RPMI7951 (cell line): Measurements from ENCODE around the gene CSGALNACT2. TPM values are rescaled to one million over a fixed set of nuclear protein-coding genes. Genes with fewer than 3 reads are reported as not detected.

Source experiments
- DNase-seq: peaks from one replicate; pipeline ENCODE4 v3.0.0-alpha.2; 2012; ENCODE audit warnings: low read depth
- total RNA-seq: library from RNA; depleted of rRNA; stranded (reverse); fragments of >200 nt; shearing (Covaris generic); gene quantifications from 2 replicates; pipeline ENCODE4 v1.2.3, GENCODE V29; 2014; rRNA removed

CSGALNACT2 gene
- total RNA-seq, 1 experiment from 2014 or later = 9.5 TPM

DNA sequence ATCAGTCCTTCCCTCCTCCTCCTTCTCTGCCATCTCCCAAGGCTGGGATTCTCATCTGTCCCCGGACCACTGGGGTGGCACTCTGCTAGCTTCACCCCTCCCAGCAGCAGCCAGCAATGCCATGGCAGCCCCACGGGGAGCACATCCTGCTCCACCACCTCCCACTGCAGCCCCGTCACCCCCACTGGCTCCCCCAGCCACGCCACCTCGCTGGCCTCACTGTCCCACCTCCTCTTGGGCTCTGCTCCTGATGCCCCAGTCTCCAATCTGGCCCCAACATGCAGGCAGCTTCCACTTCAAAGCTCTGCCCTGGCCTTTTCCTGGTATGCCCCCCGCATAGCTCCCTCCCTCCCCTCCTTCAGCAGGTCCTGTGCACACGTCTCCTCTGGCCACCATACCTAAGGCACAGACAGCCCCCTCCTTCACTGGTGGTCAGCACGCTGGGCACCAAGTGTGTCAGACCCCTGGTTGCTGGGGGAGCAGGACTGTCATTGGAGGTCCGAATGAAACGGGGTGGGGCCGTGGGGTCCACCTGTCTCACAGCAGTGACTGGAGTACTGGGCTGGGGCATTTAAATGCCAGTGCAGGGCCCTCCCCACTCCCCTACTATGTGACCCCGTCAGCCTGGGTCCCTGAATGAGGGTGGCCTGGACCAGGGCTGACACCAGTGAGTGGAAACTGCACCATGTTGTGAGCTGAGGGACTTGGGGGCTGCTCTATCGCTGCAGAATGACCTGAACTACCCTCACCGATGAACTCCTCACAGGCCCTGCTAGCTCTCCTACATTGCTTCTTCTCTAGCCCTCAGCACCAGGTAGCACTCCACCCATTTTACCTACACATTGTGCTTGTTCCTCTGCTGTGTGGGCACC, 89.9 kb downstream of the CSGALNACT2 start:
- no peak for DNase-seq

DNA sequence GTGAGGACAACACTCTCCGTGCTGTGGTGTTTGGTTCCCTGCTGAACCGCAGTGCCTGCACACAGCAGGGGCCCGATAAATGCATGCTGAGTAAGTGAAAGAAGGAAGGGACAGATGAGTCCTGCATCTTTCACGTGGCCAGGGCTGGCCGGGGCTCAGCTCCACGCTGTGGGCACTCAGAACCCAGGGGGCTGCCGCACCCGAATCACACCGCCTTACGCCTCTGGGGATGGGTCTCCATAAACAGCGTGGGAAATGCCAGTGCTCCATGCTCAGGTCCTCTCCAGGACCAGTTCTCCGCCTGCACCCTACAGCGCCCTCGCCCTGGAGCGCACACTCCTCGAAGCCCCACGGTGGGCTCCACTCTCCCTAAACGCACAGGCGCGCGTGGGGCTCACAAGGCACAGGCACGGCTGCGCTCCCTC, 90.5 kb downstream of the CSGALNACT2 start:
- no peak for DNase-seq

DNA sequence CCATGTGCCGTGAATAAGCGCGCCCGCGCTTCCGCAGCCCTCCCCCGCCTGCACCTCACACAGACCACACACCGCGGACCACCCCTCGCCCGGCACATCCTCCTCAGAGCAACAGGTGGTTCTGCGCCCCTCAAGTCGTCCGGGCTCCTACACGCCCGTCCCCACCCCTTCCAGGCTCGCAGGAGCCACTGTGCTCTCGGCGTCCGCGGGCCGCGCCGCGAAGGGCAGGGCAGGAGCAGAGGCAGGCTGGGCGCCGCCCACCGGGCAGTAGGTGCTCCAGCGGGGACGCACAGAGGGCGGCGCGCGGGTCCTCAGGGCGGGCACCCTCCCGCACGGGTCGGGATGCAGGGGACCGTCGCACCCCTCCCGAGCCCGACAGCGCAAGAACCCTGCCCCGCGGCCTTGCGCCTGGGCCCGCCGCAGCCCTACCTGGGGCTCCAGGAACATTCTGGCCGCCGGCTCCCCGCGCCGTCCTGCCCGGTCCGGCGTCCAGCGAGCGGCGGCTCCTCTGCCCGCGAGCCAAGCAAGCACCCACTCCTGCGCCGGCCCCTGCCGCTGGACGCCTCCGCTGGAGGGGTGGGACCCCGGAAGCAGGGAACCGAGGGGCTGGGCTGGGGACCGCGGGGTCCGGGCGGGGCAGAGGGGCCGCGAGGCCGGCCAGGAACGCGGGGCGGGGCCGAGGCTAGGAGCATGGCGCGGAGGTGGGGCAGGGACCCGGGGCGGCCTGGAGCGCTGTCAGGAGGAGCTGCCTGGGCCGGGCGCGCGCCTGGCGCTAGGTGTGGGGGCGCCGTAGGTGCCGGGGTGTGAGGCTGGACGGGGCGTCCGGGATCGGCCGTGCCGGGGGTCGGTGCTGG, 91.2 kb downstream of the CSGALNACT2 start:
- DNase-seq = no peak

DNA sequence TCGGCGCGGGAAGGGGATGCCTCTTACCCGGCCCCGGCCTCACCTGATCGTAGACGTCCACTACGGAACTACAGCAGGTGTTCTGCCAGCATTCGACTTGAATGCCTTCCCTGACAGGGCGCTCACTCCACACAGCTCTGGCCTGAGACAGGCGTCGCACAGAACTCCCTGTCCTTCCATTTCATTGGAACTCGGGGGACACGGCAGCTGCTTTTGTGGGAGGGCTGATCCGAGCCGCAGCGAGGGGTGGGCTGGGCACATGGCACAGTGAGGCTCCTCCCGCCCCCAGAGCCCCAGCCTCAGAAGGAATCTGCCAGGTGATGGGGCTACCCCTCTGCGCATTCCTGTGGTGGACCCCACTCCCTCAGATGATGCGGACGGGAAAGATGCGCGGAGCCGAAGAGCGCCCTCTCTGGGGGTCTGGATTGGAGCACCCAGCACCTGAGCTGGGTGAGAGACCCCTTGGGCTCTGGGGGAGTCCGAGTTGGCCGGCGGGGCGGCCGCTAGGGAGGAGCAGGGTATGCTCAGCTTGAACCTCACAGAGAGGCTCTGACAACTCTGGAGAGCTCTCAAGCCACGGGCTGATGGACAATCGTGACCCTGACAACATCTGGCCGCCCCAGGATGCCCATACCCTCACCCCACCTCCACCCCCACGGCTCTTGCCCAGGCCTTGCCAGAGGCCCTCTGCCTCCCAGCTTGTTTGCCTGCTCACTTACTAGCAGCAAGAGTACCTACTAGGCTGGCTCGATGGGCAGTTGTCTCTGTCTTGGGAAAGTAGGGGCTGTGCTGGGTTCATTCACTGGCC, 92.1 kb downstream of the CSGALNACT2 start:
- DNase-seq = no peak

DNA sequence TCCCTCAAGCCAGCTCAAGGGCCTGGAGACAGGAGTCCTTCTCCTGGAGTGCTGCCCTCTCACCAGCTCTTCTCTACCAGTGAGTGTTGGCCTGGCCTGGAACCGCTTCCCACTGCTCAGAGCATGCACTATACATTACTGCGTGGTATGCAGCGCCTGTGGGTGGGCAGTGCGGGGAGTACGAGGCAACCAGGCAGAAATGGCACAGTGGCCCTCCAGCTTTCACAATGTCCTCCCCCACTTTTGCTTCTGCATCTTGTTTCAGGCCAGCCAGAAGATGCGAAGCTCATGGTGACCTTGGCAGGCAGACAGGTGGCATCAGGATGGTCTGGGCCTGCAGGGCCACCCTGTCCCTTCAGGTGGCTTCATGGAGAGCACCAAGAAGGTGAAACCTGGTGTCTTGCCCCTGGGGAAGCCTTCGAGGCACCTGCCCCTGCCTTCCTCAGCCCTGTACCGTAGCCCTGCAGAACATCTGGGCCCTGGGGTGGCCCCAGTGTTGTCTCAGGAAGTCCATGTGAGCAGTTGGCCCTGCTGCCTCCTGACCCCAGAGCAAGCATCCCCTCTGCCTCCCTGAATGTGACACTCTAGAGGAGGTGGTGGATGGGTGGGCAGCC, 92.8 kb downstream of the CSGALNACT2 start:
- no peak for DNase-seq

DNA sequence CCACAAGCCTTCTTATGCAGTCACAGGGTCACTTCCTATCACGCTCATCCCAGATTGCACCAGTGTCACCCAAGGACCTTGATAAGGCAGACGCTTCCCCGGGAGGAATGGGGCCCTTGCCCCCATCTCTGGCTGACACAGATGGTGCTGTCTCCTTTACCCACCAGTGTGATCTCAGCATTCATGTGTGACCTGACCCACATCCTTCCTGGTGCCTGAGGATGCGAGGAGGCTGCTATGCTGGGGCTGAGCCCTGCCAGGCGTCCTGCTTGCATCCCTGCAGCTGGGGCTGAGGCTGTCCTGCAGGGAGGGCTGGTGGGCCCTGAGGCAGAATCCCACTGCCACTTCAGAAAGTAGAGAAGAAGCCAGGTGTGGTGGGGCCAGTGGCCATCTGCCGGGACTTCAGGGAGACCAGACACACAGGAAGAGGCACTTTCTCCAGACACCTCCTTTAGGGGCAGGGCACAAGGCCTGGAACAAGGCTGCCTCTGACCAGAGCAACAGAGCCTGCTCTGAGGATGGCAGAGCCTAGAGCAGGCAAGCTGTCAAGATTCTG, 93.4 kb downstream of the CSGALNACT2 start:
- DNase-seq = no peak

DNA sequence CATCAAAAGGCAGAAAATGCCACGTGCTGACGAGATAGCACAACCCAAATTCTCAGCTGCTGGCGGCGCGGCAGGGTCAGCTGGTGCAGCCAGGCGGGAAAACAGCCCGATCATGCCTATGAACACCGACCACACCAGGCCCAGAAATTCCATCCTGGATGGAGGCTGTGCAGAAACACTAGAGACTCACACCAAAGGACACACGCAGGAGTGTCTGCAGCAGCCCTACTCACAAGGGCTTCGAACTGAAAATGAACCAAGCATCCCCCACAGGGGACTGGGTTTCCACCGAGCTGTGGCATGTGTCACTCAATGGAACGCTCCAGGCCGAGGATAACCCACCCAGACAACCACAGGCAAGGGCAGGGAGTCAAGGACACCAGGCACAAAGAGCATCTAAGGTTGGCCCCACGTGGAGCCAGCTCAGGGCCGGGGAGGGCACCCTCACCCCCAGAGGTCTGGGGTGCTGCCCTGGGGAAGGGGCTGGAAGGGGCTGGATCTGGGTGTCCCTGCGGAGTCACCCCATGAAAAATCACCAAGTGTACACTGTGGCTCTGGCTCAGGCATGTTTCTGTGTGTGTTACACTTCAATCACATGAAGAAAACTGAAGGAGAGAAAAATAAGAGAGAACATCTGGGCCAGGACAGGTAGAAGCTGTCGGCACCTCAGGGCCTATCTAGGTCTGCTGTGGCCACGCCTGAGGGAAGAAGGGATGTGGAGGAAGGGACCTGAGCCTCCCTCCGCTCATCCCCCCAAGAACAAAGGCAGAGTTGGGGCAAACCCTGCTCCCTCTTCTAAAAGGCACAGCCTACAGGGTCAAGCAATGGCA, 95.6 kb downstream of the CSGALNACT2 start:
- no peak for DNase-seq

DNA sequence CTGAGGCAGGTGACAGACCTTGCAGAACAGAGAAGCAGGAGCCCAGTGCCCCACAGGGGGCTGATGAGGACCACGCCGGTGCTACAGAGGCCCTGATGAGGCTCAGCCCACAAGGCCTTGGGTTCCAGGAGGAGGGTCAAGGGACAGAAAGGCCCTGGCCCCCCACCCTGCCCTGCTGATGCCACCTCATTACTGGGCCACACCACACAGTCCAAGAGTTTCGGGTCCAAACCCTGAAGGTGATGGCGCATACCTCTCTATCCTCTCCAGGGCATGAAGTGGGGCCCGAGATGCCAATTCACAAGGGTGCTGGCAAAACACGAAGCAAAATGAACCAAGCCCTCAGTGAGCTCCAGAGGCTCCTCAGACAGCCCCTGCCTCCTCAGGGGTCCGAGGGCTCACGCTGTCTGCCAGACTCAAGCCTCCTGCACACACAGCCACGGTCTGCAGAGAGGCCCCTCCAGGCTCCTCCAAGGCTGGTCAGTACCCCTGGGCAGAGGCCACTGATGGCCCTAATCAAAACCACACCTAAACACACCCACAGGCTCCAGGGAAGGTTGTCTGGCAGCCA, 96.3 kb downstream of the CSGALNACT2 start:
- DNase-seq = no peak

Other genes starting within 250 kb of the CSGALNACT2 start
- gene RET, start 61.4 kb upstream of the CSGALNACT2 start, total RNA-seq = under 0.01 and 0.10 TPM in 2 replicates
- not detected in 2 replicates for gene RASGEF1A, start 128.6 kb downstream of the CSGALNACT2 start, total RNA-seq
- gene FXYD4, start 233.2 kb downstream of the CSGALNACT2 start, total RNA-seq = not detected in 2 replicates